Tibial artery (tissue), 4 donors: Measurements from ENCODE around the gene PHACTR1.

Source experiments
- DNase-seq, 2 donors: peaks; one replicate each; pipeline ENCODE4 v3.0.0-alpha.2; 2019
- H3K27ac ChIP-seq, 2 donors: fragments of 200-600 bp; sonication (generic) in 1 of 2; 1 replicate in 1 of 2; 2 replicates in 1 of 2; pipeline ENCODE4 v1.5.1; 2018 to 2019; ENCODE audit warnings: mild to moderate bottlenecking in 1 of 2
- H3K27me3 ChIP-seq, 2 donors: fragments of 200-600 bp; sonication (generic) in 1 of 2; one replicate each; pipeline versions ENCODE4 v1.5.1 to v1.6.0; 2016 to 2019
- H3K36me3 ChIP-seq, 3 donors: fragments of 200-600 bp; sonication (generic) in 2 of 3; one replicate each; pipeline ENCODE4 v1.5.1; 2016 to 2019; ENCODE audit warnings: mild to moderate bottlenecking in 2 of 3
- H3K4me1 ChIP-seq, 4 donors: fragments of 200-600 bp; sonication (generic) in 2 of 4; 1 replicate in 3 of 4; 2 replicates in 1 of 4; pipeline ENCODE4 v1.5.1; 2016 to 2019
- H3K4me3 ChIP-seq, 2 donors: fragments of 200-600 bp; sonication (generic) in 1 of 2; 1 replicate in 1 of 2; 2 replicates in 1 of 2; pipeline ENCODE4 v1.5.1; 2018 to 2019; ENCODE audit warnings: mild to moderate bottlenecking in 2 of 2
- H3K9me3 ChIP-seq, 3 donors: fragments of 200-600 bp; sonication (generic) in 1 of 3; one replicate each; pipeline ENCODE4 v1.5.1; 2016 to 2019
- intact Hi-C: fragments of 100-400 bp; cut with DNase I; formaldehyde crosslinking; loops from one replicate; pipeline ENCODE4 v1.15.0; 2023; ENCODE audit warnings: low total_unique reads
- TF ChIP-seq, protein P1 (sequence below), 2 experiments: fragments of 200-600 bp in 1 of 2; fragments of 450-650 bp in 1 of 2; IDR thresholded peaks; one replicate each; pipeline ENCODE4 v1.5.1; 2017 to 2019; ENCODE audit warnings: antibody characterized with exemption in 2 of 2, mild to moderate bottlenecking in 1 of 2, moderate library complexity in 1 of 2

PHACTR1 gene

DNA sequence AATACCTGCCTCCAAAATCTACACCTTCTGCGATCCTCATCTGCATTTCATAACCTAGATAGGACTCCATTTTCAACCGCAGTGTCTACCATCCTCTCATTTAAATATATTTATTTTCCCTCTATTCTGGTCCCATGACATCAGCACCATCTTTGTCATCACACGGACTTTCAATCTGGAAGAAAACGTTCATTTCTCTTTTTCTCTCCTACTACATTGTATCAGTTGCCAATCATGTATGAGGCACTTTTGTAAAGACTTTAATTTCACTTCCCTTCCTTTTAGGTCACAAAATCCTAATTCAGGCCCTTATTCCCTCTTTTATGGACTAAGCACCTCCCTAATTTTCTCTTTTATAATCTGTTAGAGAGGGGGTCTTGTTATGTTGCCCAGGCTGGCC is 89.6 kb downstream of the PHACTR1 start:
- Histone ChIP-seq H3K36me3 (no peaks in the 10 kb centered on the region), H3K27ac (no peak overlapping the region), H3K9me3 (no peaks in the 10 kb centered on the region), H3K4me1 (no peaks in the 10 kb centered on the region), H3K4me3 (no peak overlapping the region), H3K27me3 (no peaks in the 10 kb centered on the region)
- DNase-seq: no peak
- TF ChIP-seq, protein P1, sequence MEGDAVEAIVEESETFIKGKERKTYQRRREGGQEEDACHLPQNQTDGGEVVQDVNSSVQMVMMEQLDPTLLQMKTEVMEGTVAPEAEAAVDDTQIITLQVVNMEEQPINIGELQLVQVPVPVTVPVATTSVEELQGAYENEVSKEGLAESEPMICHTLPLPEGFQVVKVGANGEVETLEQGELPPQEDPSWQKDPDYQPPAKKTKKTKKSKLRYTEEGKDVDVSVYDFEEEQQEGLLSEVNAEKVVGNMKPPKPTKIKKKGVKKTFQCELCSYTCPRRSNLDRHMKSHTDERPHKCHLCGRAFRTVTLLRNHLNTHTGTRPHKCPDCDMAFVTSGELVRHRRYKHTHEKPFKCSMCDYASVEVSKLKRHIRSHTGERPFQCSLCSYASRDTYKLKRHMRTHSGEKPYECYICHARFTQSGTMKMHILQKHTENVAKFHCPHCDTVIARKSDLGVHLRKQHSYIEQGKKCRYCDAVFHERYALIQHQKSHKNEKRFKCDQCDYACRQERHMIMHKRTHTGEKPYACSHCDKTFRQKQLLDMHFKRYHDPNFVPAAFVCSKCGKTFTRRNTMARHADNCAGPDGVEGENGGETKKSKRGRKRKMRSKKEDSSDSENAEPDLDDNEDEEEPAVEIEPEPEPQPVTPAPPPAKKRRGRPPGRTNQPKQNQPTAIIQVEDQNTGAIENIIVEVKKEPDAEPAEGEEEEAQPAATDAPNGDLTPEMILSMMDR (IDR thresholded peaks at IDR 0.05): no peak
- intact Hi-C loops: no loop called here

DNA sequence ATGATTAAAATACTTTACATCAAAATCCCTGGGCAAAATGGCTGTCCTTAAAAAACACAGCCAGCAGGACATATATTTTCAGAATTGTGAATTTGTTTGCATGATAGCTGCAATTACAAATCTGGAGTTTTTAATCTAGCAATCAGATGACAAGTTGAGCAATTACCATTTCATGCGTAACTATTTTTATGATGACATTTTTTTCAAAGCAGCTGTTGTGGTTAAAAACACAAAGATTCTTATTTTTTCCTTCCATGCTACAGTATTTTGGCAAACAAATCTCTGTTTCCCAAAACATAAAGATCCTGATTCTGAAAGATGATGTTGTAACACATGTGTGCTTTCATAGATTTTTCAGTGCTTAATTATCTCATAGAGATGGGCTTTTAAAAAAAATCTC is 90.2 kb downstream of the PHACTR1 start:
- DNase-seq: no peak
- TF ChIP-seq, protein P1 (IDR thresholded peaks at IDR 0.05): no peak
- Histone ChIP-seq H3K4me1 (no peaks in the 10 kb centered on the region), H3K27ac (no peak overlapping the region), H3K27me3 (no peaks in the 10 kb centered on the region), H3K36me3 (no peaks in the 10 kb centered on the region), H3K4me3 (no peak overlapping the region), H3K9me3 (no peaks in the 10 kb centered on the region)
- intact Hi-C loops: no loop called here

DNA sequence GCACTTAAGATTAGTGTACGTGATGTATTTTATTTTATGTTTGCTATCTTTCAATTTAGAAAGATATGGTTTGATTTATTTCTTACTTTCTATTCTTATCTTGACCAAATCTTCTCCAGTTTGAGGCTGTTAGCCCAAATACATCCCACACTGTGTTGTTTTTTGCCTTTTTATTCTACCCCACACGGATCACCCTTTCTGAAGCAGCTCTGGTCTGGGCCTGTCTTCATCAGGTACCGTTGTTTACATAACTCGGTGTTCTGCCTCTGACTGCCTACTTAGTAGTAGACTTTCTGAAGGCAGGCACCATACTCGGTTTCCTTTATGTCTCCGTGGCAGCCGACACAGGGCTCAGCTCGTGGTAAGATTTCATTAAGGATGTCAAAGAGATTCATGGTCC is 95.0 kb downstream of the PHACTR1 start:
- intact Hi-C loops: no loop called here
- Histone ChIP-seq H3K9me3 (no peaks in the 10 kb centered on the region), H3K27ac (no peak overlapping the region)

DNA sequence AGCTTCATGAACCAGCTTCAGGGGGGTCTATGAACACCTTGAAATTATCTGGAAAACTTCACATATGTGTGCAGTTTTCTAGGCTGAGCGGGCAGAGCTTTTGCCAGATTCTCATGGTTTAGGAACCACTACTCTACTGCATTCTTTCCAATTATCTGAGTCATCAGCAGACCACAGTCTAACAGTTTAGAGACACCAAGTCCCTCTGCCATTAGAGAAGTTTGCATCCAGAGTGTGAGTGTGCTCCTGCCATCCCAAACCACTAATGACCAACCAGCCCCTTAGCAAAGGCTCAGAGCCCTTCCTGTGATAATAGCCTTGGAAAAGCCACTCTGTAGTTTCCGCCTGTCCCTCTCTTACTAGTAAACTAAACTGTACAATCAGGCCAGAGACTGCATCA is 96.8 kb downstream of the PHACTR1 start:
- TF ChIP-seq, protein P1 (IDR thresholded peaks at IDR 0.05): no peak
- no peak overlapping the region for H3K27ac ChIP-seq
- no peak for DNase-seq
- intact Hi-C loops: no loop called here
- H3K36me3 ChIP-seq: no peaks in the 10 kb centered on the region
- H3K4me3 ChIP-seq: no peak overlapping the region
- no peaks in the 10 kb centered on the region for H3K9me3 ChIP-seq
- H3K27me3 ChIP-seq: peaks cover 0 to 3% of the 10 kb centered on the region in 2 donors
- no peaks in the 10 kb centered on the region for H3K4me1 ChIP-seq

More for the DNA sequence above, 95.0 kb downstream of the PHACTR1 start:
- TF ChIP-seq, protein P1 (IDR thresholded peaks at IDR 0.05): no peak
- no peak for DNase-seq
- no peak overlapping the region for H3K4me3 ChIP-seq
- peaks cover 0 to 3% of the 10 kb centered on the region in 2 donors for H3K27me3 ChIP-seq
- H3K36me3 ChIP-seq: no peaks in the 10 kb centered on the region
- H3K4me1 ChIP-seq: no peaks in the 10 kb centered on the region

DNA sequence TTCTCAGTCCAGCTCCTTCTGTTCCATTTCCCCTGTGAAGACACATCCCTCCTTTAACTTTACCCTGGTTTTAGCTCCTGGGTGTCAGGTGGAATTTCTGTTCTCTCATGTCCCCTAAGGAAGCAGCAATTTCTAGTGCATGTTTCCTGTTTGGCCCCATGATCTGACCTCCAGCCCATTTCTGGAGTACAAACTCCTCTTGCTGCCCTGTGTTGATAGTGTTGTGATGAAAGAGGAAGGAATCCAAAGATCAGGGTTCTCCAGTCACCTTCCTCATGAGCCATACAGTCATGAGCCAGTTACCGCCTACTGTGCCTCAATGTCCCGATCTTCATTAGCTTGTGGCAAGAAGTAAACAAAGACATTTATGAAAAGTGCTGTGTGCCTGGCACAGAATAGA is 97.4 kb downstream of the PHACTR1 start:
- no peak for DNase-seq
- Histone ChIP-seq H3K4me1 (no peaks in the 10 kb centered on the region), H3K4me3 (no peak overlapping the region), H3K27me3 (peaks cover 0 to 3% of the 10 kb centered on the region in 2 donors), H3K9me3 (no peaks in the 10 kb centered on the region), H3K27ac (no peak overlapping the region), H3K36me3 (no peaks in the 10 kb centered on the region)
- TF ChIP-seq, protein P1 (IDR thresholded peaks at IDR 0.05): no peak
- intact Hi-C loops: no loop called here

DNA sequence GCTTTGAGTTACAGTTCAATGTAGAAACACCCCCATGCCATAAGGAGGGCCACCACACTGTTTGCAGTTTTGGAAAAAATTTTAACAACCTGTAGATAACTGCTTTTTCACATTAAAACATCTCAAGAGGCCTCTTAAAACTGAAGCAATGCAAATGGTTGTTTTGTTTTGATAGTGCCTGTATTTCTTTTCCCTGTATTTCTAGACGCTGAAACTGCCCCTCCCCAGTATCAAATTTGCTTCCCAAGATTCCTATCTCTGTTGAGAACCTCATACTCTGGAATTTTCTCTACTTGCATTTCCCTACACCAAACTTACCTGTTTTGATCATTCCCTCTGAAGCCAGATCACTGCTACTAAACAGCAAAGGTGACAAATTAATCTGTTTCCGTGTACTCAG is 98.5 kb downstream of the PHACTR1 start:
- Histone ChIP-seq H3K9me3 (no peaks in the 10 kb centered on the region), H3K4me3 (no peak overlapping the region), H3K36me3 (no peaks in the 10 kb centered on the region), H3K27ac (no peak overlapping the region), H3K4me1 (no peaks in the 10 kb centered on the region), H3K27me3 (peaks cover 0 to 3% of the 10 kb centered on the region in 2 donors)
- TF ChIP-seq, protein P1 (IDR thresholded peaks at IDR 0.05): no peak
- no peak for DNase-seq
- intact Hi-C loops: no loop called here
